Measurements from ENCODE around the gene UBE2R2. TPM values are rescaled to one million over a fixed set of nuclear protein-coding genes. Genes with fewer than 3 reads are reported as not detected.
"Not testable (repeated sequence)": the region's sequence is repeated elsewhere in the genome, so short reads cannot be mapped to it uniquely, and the experiment has no call there.

UBE2R2 gene
- 45.2 TPM for polyA plus RNA-seq (2013, experiment 1 of 2; ENCODE audit: insufficient read length)
- 50.2 TPM for polyA plus RNA-seq (2013, experiment 2 of 2; ENCODE audit: insufficient read length)

GRCh38 chr9:33816327-33817252 is at the start of gene UBE2R2:
UBE2R2 (plus strand) TSS chr9:33817160; CDS start chr9:33817758, 598 bp downstream.
- DNase-seq, result peak; percentile 92

GRCh38 chr9:33770156-33770880 is 46.6 kb upstream of the UBE2R2 start:
- peak; percentile 58 for DNase-seq

- not testable (repeated sequence) for DNase-seq
Measured at GRCh38 chr9:33773135-33773534, 43.8 kb upstream of the UBE2R2 start.

- DNase-seq, result not testable (repeated sequence)
Measured at GRCh38 chr9:33774074-33774659, 42.8 kb upstream of the UBE2R2 start.

- DNase-seq, result no peak
Measured at GRCh38 chr9:33776578-33776977, 40.4 kb upstream of the UBE2R2 start.

GRCh38 chr9:33778700-33779351 is 38.1 kb upstream of the UBE2R2 start:
- peak; percentile 65 for DNase-seq

- peak; percentile 8 for DNase-seq
Measured at GRCh38 chr9:33780276-33780675, 36.7 kb upstream of the UBE2R2 start.

GRCh38 chr9:33781736-33782135 is 35.2 kb upstream of the UBE2R2 start:
- no peak for DNase-seq

GRCh38 chr9:33782395-33783152 is 34.4 kb upstream of the UBE2R2 start:
- peak; percentile 70 for DNase-seq

- peak; percentile 23 for DNase-seq
Measured at GRCh38 chr9:33785914-33786313, 31.0 kb upstream of the UBE2R2 start.

- no peak for DNase-seq
Measured at GRCh38 chr9:33786681-33787080, 30.3 kb upstream of the UBE2R2 start.

- DNase-seq, result no peak
Measured at GRCh38 chr9:33787839-33788238, 29.1 kb upstream of the UBE2R2 start.

GRCh38 chr9:33789429-33789828 is 27.5 kb upstream of the UBE2R2 start:
- DNase-seq, result not testable (repeated sequence)

GRCh38 chr9:33791117-33791516 is 25.8 kb upstream of the UBE2R2 start:
- peak; percentile 79 for DNase-seq

- not testable (repeated sequence) for DNase-seq
Measured at GRCh38 chr9:33793496-33793895, 23.5 kb upstream of the UBE2R2 start.

- no peak for DNase-seq
Measured at GRCh38 chr9:33794560-33794959, 22.4 kb upstream of the UBE2R2 start.

- no peak for DNase-seq
Measured at GRCh38 chr9:33795281-33795680, 21.7 kb upstream of the UBE2R2 start, which contains the start of gene PRSS3. PRSS3 (plus strand) TSS chr9:33795561; CDS start chr9:33795574, 13 bp downstream.

- no peak for DNase-seq
Measured at GRCh38 chr9:33795819-33796218, 21.1 kb upstream of the UBE2R2 start.

- not testable (repeated sequence) for DNase-seq
Measured at GRCh38 chr9:33796679-33797078, 20.3 kb upstream of the UBE2R2 start.

GRCh38 chr9:33797837-33798236 is 19.1 kb upstream of the UBE2R2 start:
- DNase-seq, result no peak

- no peak for DNase-seq
Measured at GRCh38 chr9:33798545-33798944, 18.4 kb upstream of the UBE2R2 start.
